ENCODE results near the gene ORMDL3. TPM values are rescaled to one million over a fixed set of nuclear protein-coding genes. Genes with fewer than 3 reads are reported as not detected.

ORMDL3 gene
- total RNA-seq, 2 experiments from 2014 or later = 62.6 to 65.9 TPM

GRCh38 chr17:39938140-39938869 lies 10.9 kb upstream of the ORMDL3 start:
- no peak overlapping the region for H3K27ac ChIP-seq (ENCODE audit: low read depth, low read length, poor library complexity, severe bottlenecking)
- TF ChIP-seq CTCF (conservative IDR thresholded peaks at IDR 0.05; ENCODE audit: low read length) (no peak), EZH2phosphoT487 (IDR thresholded peaks at IDR 0.05; ENCODE audit: borderline replicate concordance, low read depth, low read length) (no peak)
- no peaks in the 10 kb centered on the region for H3K9me2 ChIP-seq (ENCODE audit: insufficient read depth, low read length)
- H2AFZ ChIP-seq (ENCODE audit: low read length) = no peak overlapping the region
- intact Hi-C loops (cut with micrococcal nuclease; ENCODE audit: unreplicated experiment) = no loop called here
- no peaks in the 10 kb centered on the region for H3K9me3 ChIP-seq (ENCODE audit: low read length)
- DNase-seq (ENCODE audit: low spot score) = no peak
- peaks cover 16% of the 10 kb centered on the region for H3K4me1 ChIP-seq (ENCODE audit: insufficient read depth, low read length, poor library complexity, severe bottlenecking)
- BruUV-seq (replicated peaks) = no TSS peak
- ChIA-PET POLR2A (interaction anchor here (0.6 to 0.7 kb wide), 3 partner anchors 11 to 186 kb away, joined by 3 to 4 read pairs (median 3); partner anchors contain the start of genes GSDMB and ORMDL3), CTCF (ENCODE audit: unreplicated experiment) (no interaction called here)
- H3K4me2 ChIP-seq (ENCODE audit: low read length) = no peak overlapping the region
- H3K4me3 ChIP-seq (ENCODE audit: low read depth, low read length, poor library complexity, severe bottlenecking) = no peak overlapping the region
- no peaks in the 10 kb centered on the region for H3K36me3 ChIP-seq (ENCODE audit: insufficient read depth, low read length)
- no peaks in the 10 kb centered on the region for H3K79me2 ChIP-seq (ENCODE audit: insufficient read depth, low read depth, low read length)
- H4K20me1 ChIP-seq (ENCODE audit: insufficient read depth, low read length) = no peaks in the 10 kb centered on the region

- ChIA-PET POLR2A (interaction anchor here (0.7 kb wide), 1 partner anchor 10 kb away, joined by 3 read pairs; the partner anchor contains the start of gene ORMDL3), CTCF (ENCODE audit: unreplicated experiment) (no interaction called here)
- Histone ChIP-seq H3K36me3 (ENCODE audit: insufficient read depth, low read length) (no peaks in the 10 kb centered on the region), H4K20me1 (ENCODE audit: insufficient read depth, low read length) (no peaks in the 10 kb centered on the region), H3K79me2 (ENCODE audit: insufficient read depth, low read depth, low read length) (no peaks in the 10 kb centered on the region), H3K27ac (ENCODE audit: low read depth, low read length, poor library complexity, severe bottlenecking) (no peak overlapping the region), H3K4me3 (ENCODE audit: low read depth, low read length, poor library complexity, severe bottlenecking) (no peak overlapping the region), H2AFZ (ENCODE audit: low read length) (no peak overlapping the region), H3K4me1 (ENCODE audit: insufficient read depth, low read length, poor library complexity, severe bottlenecking) (peaks cover 16% of the 10 kb centered on the region), H3K9me2 (ENCODE audit: insufficient read depth, low read length) (no peaks in the 10 kb centered on the region), H3K4me2 (ENCODE audit: low read length) (no peak overlapping the region), H3K9me3 (ENCODE audit: low read length) (no peaks in the 10 kb centered on the region)
- intact Hi-C loops (cut with micrococcal nuclease; ENCODE audit: unreplicated experiment) = no loop called here
- no peak for DNase-seq (ENCODE audit: low spot score)
- no TSS peak for BruUV-seq (replicated peaks)
- TF ChIP-seq CTCF (conservative IDR thresholded peaks at IDR 0.05; ENCODE audit: low read length) (no peak), EZH2phosphoT487 (IDR thresholded peaks at IDR 0.05; ENCODE audit: borderline replicate concordance, low read depth, low read length) (no peak)
These were observed 10.0 kb upstream of the ORMDL3 start for GRCh38 chr17:39937447-39937846.

DNA sequence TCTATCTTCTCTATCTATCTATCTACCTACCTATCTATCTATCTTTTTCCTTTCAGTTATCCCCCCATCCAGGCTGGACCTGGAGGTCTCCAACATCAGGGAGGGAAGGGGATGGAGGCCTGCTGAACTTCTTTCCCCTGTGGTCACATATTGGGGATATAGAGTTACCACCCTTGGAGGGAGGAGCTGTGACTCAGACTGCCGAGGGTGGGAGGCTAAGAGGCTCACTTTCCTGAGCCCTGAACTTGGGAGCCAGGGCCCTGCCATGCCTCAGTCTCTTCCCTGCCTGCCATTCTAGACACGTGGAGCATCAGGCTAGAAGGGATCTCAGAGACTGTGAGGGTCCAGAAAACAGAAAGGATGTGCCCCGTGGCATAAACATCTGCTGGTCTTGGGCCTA lies 8.5 kb upstream of the ORMDL3 start:
- intact Hi-C loops (cut with micrococcal nuclease; ENCODE audit: unreplicated experiment) = no loop called here
- POLR2A ChIA-PET = no interaction called here
- BruUV-seq (replicated peaks) = no TSS peak

More for the DNA sequence above, 8.5 kb upstream of the ORMDL3 start:
- DNase-seq (ENCODE audit: low spot score) = no peak
- H3K9me3 ChIP-seq (ENCODE audit: low read length) = no peaks in the 10 kb centered on the region
- no peaks in the 10 kb centered on the region for H3K79me2 ChIP-seq (ENCODE audit: insufficient read depth, low read depth, low read length)
- no peak overlapping the region for H3K4me2 ChIP-seq (ENCODE audit: low read length)
- H3K4me3 ChIP-seq (ENCODE audit: low read depth, low read length, poor library complexity, severe bottlenecking) = no peak overlapping the region
- CTCF ChIA-PET (ENCODE audit: unreplicated experiment) = interaction anchor here (0.6 kb wide), 1 partner anchor 15 kb away, joined by 3 read pairs; no protein-coding TSS in a partner anchor
- TF ChIP-seq CTCF (conservative IDR thresholded peaks at IDR 0.05; ENCODE audit: low read length) (no peak), EZH2phosphoT487 (IDR thresholded peaks at IDR 0.05; ENCODE audit: borderline replicate concordance, low read depth, low read length) (no peak)
- H3K36me3 ChIP-seq (ENCODE audit: insufficient read depth, low read length) = no peaks in the 10 kb centered on the region
- no peaks in the 10 kb centered on the region for H3K9me2 ChIP-seq (ENCODE audit: insufficient read depth, low read length)
- H3K4me1 ChIP-seq (ENCODE audit: insufficient read depth, low read length, poor library complexity, severe bottlenecking) = peaks cover 16% of the 10 kb centered on the region
- H4K20me1 ChIP-seq (ENCODE audit: insufficient read depth, low read length) = no peaks in the 10 kb centered on the region
- H2AFZ ChIP-seq (ENCODE audit: low read length) = no peak overlapping the region
- no peak overlapping the region for H3K27ac ChIP-seq (ENCODE audit: low read depth, low read length, poor library complexity, severe bottlenecking)
